ENCODE measurements around the gene ATP6AP1. TPM values are rescaled to one million over a fixed set of nuclear protein-coding genes. Genes with fewer than 3 reads are reported as not detected.
"Not testable (repeated sequence)": the region's sequence is repeated elsewhere in the genome, so short reads cannot be mapped to it uniquely, and the experiment has no call there.

ATP6AP1 gene
- total RNA-seq, result 10 to 100 TPM; 20.3 to 21.1 TPM

GRCh38 chrX:154428176-154429171, at the start of gene ATP6AP1:
ATP6AP1 (plus strand) TSS chrX:154428677; CDS start chrX:154428693, 16 bp downstream.
- no peaks in the 10 kb centered on the region for H3K9me3 Mint-ChIP-seq
- CTCF ChIA-PET, result interaction anchor here (0.7 kb wide), 1 partner anchor 29 kb away, joined by 4 read pairs; no protein-coding TSS in a partner anchor
- no peaks in the 10 kb centered on the region for H3K27me3 Mint-ChIP-seq (ENCODE audit: low read depth)
- intact Hi-C loops (cut with micrococcal nuclease), result loop anchor here (1.0 to 2.0 kb wide), 4 partner anchors 17 to 62 kb away; partner anchors contain the start of genes LAGE3, RPL10, SLC10A3 and TAFAZZIN
- H3K27ac Mint-ChIP-seq, result peak within 1 kb of the TSS; percentile 63
- DNase-seq, result peak; percentile 94
- peak within 1 kb of the TSS; percentile 74 for H3K4me3 Mint-ChIP-seq
- peaks cover 2% of the 10 kb centered on the region for H3K36me3 Mint-ChIP-seq (ENCODE audit: low read depth)
- peaks cover 24% of the 10 kb centered on the region for H3K4me1 Mint-ChIP-seq (ENCODE audit: low read depth)

- CTCF ChIA-PET, result no interaction called here
- Mint-ChIP-seq H3K36me3 (ENCODE audit: low read depth) (peaks cover 6% of the 10 kb centered on the region), H3K4me1 (ENCODE audit: low read depth) (peaks cover 14% of the 10 kb centered on the region), H3K4me3 (peak within 1 kb of the TSS; percentile 80), H3K27ac (peak within 1 kb of the TSS; percentile 86), H3K27me3 (ENCODE audit: low read depth) (no peaks in the 10 kb centered on the region), H3K9me3 (no peaks in the 10 kb centered on the region)
- peak; percentile 97 for DNase-seq
- intact Hi-C loops (cut with micrococcal nuclease), result loop anchor here (5.0 kb wide), 1 partner anchor 138 kb away; the partner anchor contains the start of gene FAM3A
Observed at GRCh38 chrX:154378799-154379568, 49.5 kb upstream of the ATP6AP1 start, which contains the start of gene EMD. EMD (plus strand) TSS chrX:154379295; CDS start chrX:154379485, 190 bp downstream.

GRCh38 chrX:154379569-154379951, 48.9 kb upstream of the ATP6AP1 start:
- Mint-ChIP-seq H3K9me3 (no peaks in the 10 kb centered on the region), H3K4me3 (peak overlapping the region; percentile 80), H3K27ac (peak overlapping the region; percentile 86), H3K4me1 (ENCODE audit: low read depth) (peaks cover 14% of the 10 kb centered on the region), H3K36me3 (ENCODE audit: low read depth) (peaks cover 6% of the 10 kb centered on the region), H3K27me3 (ENCODE audit: low read depth) (no peaks in the 10 kb centered on the region)
- intact Hi-C loops (cut with micrococcal nuclease), result loop anchor here (5.0 kb wide), 1 partner anchor 138 kb away; the partner anchor contains the start of gene FAM3A
- CTCF ChIA-PET, result no interaction called here
- no peak for DNase-seq

GRCh38 chrX:154380153-154380552, 48.3 kb upstream of the ATP6AP1 start:
- peaks cover 14% of the 10 kb centered on the region for H3K4me1 Mint-ChIP-seq (ENCODE audit: low read depth)
- H3K9me3 Mint-ChIP-seq, result no peaks in the 10 kb centered on the region
- DNase-seq, result no peak
- no peaks in the 10 kb centered on the region for H3K27me3 Mint-ChIP-seq (ENCODE audit: low read depth)
- CTCF ChIA-PET, result no interaction called here
- peak overlapping the region; percentile 86 for H3K27ac Mint-ChIP-seq
- H3K4me3 Mint-ChIP-seq, result peak overlapping the region; percentile 80
- peaks cover 6% of the 10 kb centered on the region for H3K36me3 Mint-ChIP-seq (ENCODE audit: low read depth)
- intact Hi-C loops (cut with micrococcal nuclease), result no loop called here

GRCh38 chrX:154380787-154381186, 47.7 kb upstream of the ATP6AP1 start:
- CTCF ChIA-PET, result no interaction called here
- no peaks in the 10 kb centered on the region for H3K27me3 Mint-ChIP-seq (ENCODE audit: low read depth)
- no peak for DNase-seq
- H3K9me3 Mint-ChIP-seq, result no peaks in the 10 kb centered on the region
- intact Hi-C loops (cut with micrococcal nuclease), result no loop called here
- H3K4me3 Mint-ChIP-seq, result peak overlapping the region; percentile 80
- peaks cover 6% of the 10 kb centered on the region for H3K36me3 Mint-ChIP-seq (ENCODE audit: low read depth)
- H3K27ac Mint-ChIP-seq, result peak overlapping the region; percentile 56
- H3K4me1 Mint-ChIP-seq (ENCODE audit: low read depth), result peaks cover 14% of the 10 kb centered on the region

- H3K27ac Mint-ChIP-seq, result no peak overlapping the region
- H3K9me3 Mint-ChIP-seq, result no peaks in the 10 kb centered on the region
- peaks cover 14% of the 10 kb centered on the region for H3K4me1 Mint-ChIP-seq (ENCODE audit: low read depth)
- H3K27me3 Mint-ChIP-seq (ENCODE audit: low read depth), result no peaks in the 10 kb centered on the region
- H3K4me3 Mint-ChIP-seq, result no peak overlapping the region
- DNase-seq, result no peak
- CTCF ChIA-PET, result no interaction called here
- intact Hi-C loops (cut with micrococcal nuclease), result no loop called here
- H3K36me3 Mint-ChIP-seq (ENCODE audit: low read depth), result peaks cover 6% of the 10 kb centered on the region
Observed at GRCh38 chrX:154381271-154381670, 47.2 kb upstream of the ATP6AP1 start.

GRCh38 chrX:154382483-154383069, 45.9 kb upstream of the ATP6AP1 start:
- intact Hi-C loops (cut with micrococcal nuclease), result no loop called here
- CTCF ChIA-PET, result interaction anchor here (0.6 to 1.7 kb wide), 2 partner anchors 9 to 20 kb away, joined by 3 to 11 read pairs; partner anchors contain the start of gene FLNA
- H3K9me3 Mint-ChIP-seq, result no peaks in the 10 kb centered on the region
- H3K4me3 Mint-ChIP-seq, result no peak overlapping the region
- no peaks in the 10 kb centered on the region for H3K27me3 Mint-ChIP-seq (ENCODE audit: low read depth)
- H3K36me3 Mint-ChIP-seq (ENCODE audit: low read depth), result peaks cover 6% of the 10 kb centered on the region
- H3K27ac Mint-ChIP-seq, result no peak overlapping the region
- H3K4me1 Mint-ChIP-seq (ENCODE audit: low read depth), result peaks cover 9% of the 10 kb centered on the region
- DNase-seq, result no peak

GRCh38 chrX:154383359-154384283, 44.9 kb upstream of the ATP6AP1 start:
- no peak for DNase-seq
- no peaks in the 10 kb centered on the region for H3K27me3 Mint-ChIP-seq (ENCODE audit: low read depth)
- no peak overlapping the region for H3K4me3 Mint-ChIP-seq
- no peaks in the 10 kb centered on the region for H3K9me3 Mint-ChIP-seq
- CTCF ChIA-PET, result interaction anchor here (0.7 to 1.7 kb wide), 2 partner anchors 10 to 94 kb away, joined by 3 to 11 read pairs; partner anchors contain the start of gene FLNA
- H3K36me3 Mint-ChIP-seq (ENCODE audit: low read depth), result peaks cover 6% of the 10 kb centered on the region
- H3K4me1 Mint-ChIP-seq (ENCODE audit: low read depth), result peaks cover 9% of the 10 kb centered on the region
- intact Hi-C loops (cut with micrococcal nuclease), result no loop called here
- no peak overlapping the region for H3K27ac Mint-ChIP-seq

GRCh38 chrX:154384284-154384892, 44.1 kb upstream of the ATP6AP1 start:
- H3K27me3 Mint-ChIP-seq (ENCODE audit: low read depth), result no peaks in the 10 kb centered on the region
- intact Hi-C loops (cut with micrococcal nuclease), result no loop called here
- H3K9me3 Mint-ChIP-seq, result no peaks in the 10 kb centered on the region
- DNase-seq, result no peak
- CTCF ChIA-PET, result interaction anchor here (0.7 to 1.7 kb wide), 2 partner anchors 11 to 93 kb away, joined by 3 to 11 read pairs; partner anchors contain the start of gene FLNA
- no peak overlapping the region for H3K4me3 Mint-ChIP-seq
- H3K36me3 Mint-ChIP-seq (ENCODE audit: low read depth), result peaks cover 6% of the 10 kb centered on the region
- H3K27ac Mint-ChIP-seq, result no peak overlapping the region
- peaks cover 9% of the 10 kb centered on the region for H3K4me1 Mint-ChIP-seq (ENCODE audit: low read depth)

- H3K4me3 Mint-ChIP-seq; DNase-seq; CTCF ChIA-PET; intact Hi-C loops (cut with micrococcal nuclease); H3K36me3 Mint-ChIP-seq (ENCODE audit: low read depth); H3K27me3 Mint-ChIP-seq (ENCODE audit: low read depth); H3K27ac Mint-ChIP-seq; H3K4me1 Mint-ChIP-seq (ENCODE audit: low read depth); H3K9me3 Mint-ChIP-seq: not testable (repeated sequence)
Observed at GRCh38 chrX:154388094-154388493, 40.4 kb upstream of the ATP6AP1 start.

- H3K4me3 Mint-ChIP-seq; H3K36me3 Mint-ChIP-seq (ENCODE audit: low read depth); DNase-seq; intact Hi-C loops (cut with micrococcal nuclease); H3K4me1 Mint-ChIP-seq (ENCODE audit: low read depth); CTCF ChIA-PET; H3K27ac Mint-ChIP-seq; H3K9me3 Mint-ChIP-seq; H3K27me3 Mint-ChIP-seq (ENCODE audit: low read depth): not testable (repeated sequence)
Observed at GRCh38 chrX:154388649-154389048, 39.8 kb upstream of the ATP6AP1 start.

All from activated naive CD4-positive, alpha-beta T cell treated with anti-CD3 and anti-CD28 coated beads for 36 hours (primary cell).